Measurements from ENCODE around the gene NDUFV1. TPM values are rescaled to one million over a fixed set of nuclear protein-coding genes. Genes with fewer than 3 reads are reported as not detected.

Gene NDUFV1
- total RNA-seq, 4 donors from 2014 or later, result 148 to 403 (median 197) TPM

- no peak for TF ChIP-seq CTCF (IDR thresholded peaks at IDR 0.05; ENCODE audit: low read depth)
Measured at GRCh38 chr11:67604815-67605214, 1.9 kb upstream of the NDUFV1 start.

GRCh38 chr11:67605231-67606011, 1.3 kb upstream of the NDUFV1 start:
- no peak for TF ChIP-seq CTCF (IDR thresholded peaks at IDR 0.05; ENCODE audit: low read depth)

GRCh38 chr11:67606093-67606491, 644 bp upstream of the NDUFV1 start:
- TF ChIP-seq CTCF (IDR thresholded peaks at IDR 0.05; ENCODE audit: low read depth), result no peak

GRCh38 chr11:67607507-67607906, 771 bp downstream of the NDUFV1 start:
- TF ChIP-seq CTCF (IDR thresholded peaks at IDR 0.05; ENCODE audit: low read depth), result no peak

GRCh38 chr11:67608486-67608885, 1.8 kb downstream of the NDUFV1 start:
- no peak for TF ChIP-seq CTCF (IDR thresholded peaks at IDR 0.05; ENCODE audit: low read depth)

- TF ChIP-seq CTCF (IDR thresholded peaks at IDR 0.05; ENCODE audit: low read depth), result no peak
Measured at GRCh38 chr11:67609316-67609715, 2.6 kb downstream of the NDUFV1 start.

GRCh38 chr11:67610302-67610868, 3.6 kb downstream of the NDUFV1 start:
- TF ChIP-seq CTCF (IDR thresholded peaks at IDR 0.05; ENCODE audit: low read depth), result no peak
